ENCODE results near the gene SOX30.

The SOX30 gene

DNA sequence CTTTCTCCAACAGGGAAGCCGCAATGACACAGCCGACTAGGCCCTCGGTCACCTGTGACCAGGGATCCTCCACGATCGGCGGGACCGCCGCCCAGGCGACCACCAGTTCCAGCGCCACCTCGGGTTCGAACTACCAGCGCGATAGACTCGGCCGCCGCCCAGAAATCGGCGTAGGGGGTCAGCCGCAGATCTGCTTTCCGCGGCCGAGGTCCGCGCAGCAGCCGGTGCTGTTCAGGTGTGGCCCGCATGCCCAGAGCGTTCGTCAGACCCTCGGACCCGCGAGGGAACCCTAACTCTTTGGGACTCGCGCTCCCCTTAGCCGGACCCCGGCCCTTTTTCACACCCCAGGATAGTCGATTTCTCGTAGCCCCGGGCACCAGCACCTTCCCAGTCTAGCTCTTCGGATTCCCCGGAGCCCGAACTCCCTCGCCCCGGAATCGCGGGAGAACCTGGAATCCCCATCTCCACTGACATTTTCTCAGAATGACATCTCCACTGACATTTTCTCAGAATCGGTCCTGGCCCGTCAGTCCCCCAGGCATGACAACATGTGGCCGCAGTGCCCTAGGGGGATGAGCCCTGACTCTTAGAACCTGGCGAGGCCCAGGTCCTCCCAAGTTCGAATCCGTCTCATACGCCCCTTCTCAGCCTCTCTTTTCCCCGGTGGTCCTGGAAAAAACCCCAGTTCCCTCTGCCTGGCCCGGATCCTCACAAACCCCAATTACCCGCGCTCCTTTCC, 19.5 kb upstream of the SOX30 start:
- peak overlapping the region; percentile 75 for H3K4me3 ChIP-seq (ENCODE audit: low read depth, low read length)
- no peak for DNase-seq (ENCODE audit: low read depth)
- TF ChIP-seq, protein P1, sequence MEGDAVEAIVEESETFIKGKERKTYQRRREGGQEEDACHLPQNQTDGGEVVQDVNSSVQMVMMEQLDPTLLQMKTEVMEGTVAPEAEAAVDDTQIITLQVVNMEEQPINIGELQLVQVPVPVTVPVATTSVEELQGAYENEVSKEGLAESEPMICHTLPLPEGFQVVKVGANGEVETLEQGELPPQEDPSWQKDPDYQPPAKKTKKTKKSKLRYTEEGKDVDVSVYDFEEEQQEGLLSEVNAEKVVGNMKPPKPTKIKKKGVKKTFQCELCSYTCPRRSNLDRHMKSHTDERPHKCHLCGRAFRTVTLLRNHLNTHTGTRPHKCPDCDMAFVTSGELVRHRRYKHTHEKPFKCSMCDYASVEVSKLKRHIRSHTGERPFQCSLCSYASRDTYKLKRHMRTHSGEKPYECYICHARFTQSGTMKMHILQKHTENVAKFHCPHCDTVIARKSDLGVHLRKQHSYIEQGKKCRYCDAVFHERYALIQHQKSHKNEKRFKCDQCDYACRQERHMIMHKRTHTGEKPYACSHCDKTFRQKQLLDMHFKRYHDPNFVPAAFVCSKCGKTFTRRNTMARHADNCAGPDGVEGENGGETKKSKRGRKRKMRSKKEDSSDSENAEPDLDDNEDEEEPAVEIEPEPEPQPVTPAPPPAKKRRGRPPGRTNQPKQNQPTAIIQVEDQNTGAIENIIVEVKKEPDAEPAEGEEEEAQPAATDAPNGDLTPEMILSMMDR (conservative IDR thresholded peaks at IDR 0.05; ENCODE audit: low read depth, low read length), result no peak

- peak; percentile 22 for DNase-seq (ENCODE audit: low read depth)
- H3K4me3 ChIP-seq (ENCODE audit: low read depth, low read length), result peak within 1 kb of the TSS; percentile 75
- TF ChIP-seq, protein P1 (conservative IDR thresholded peaks at IDR 0.05; ENCODE audit: low read depth, low read length), result no peak
Observed at GRCh38 chr5:157670662-157671591, 18.7 kb upstream of the SOX30 start, which contains the start of gene C5orf52. TSS of gene C5orf52 (plus strand) at chr5:157671533. CDS start at chr5:157671615, 82 bp downstream.

DNA sequence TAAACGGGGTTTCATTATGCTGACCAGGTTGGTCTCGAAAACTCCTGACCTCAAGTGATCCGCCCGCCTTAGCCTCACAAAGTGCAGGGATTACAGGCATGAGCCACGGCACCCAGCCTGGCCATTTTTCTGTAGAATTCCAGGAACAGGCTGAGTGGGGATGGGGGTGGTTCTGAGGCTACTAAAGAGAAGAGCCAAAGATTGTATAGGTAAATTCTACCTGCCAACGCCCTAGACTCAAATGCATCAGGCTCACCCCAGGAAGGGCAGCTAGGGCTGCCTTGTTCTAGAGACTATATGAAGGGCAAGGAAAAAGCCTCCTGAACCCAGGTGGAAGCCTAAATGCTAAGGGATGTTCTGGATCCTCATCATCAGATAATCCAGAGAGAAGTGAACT, 17.5 kb upstream of the SOX30 start:
- TF ChIP-seq, protein P1 (conservative IDR thresholded peaks at IDR 0.05; ENCODE audit: low read depth, low read length), result no peak
- no peak for DNase-seq (ENCODE audit: low read depth)

DNA sequence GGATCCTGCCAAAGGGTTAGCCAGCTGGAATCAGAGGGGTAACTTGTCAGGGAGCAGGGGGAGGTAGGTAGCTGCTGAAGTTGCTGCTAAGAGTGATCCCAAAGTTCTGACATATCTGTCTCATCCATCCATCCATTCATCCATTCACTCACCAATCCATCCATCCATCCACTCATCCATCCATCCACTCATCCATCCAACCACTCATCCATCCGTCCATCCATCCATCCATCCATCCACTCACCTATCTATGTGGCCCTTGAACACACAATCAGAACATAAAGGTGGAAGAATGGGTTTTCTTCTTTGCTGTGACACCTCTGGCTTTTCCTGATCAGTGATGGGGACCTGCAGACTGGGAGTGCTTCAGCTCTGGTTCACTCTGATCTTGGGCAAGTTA, 16.1 kb upstream of the SOX30 start:
- TF ChIP-seq, protein P1 (conservative IDR thresholded peaks at IDR 0.05; ENCODE audit: low read depth, low read length), result no peak
- H3K4me3 ChIP-seq (ENCODE audit: low read depth, low read length), result no peak overlapping the region
- no peak for DNase-seq (ENCODE audit: low read depth)

More for the DNA sequence above, 17.5 kb upstream of the SOX30 start:
- H3K4me3 ChIP-seq (ENCODE audit: low read depth, low read length), result no peak overlapping the region

DNA sequence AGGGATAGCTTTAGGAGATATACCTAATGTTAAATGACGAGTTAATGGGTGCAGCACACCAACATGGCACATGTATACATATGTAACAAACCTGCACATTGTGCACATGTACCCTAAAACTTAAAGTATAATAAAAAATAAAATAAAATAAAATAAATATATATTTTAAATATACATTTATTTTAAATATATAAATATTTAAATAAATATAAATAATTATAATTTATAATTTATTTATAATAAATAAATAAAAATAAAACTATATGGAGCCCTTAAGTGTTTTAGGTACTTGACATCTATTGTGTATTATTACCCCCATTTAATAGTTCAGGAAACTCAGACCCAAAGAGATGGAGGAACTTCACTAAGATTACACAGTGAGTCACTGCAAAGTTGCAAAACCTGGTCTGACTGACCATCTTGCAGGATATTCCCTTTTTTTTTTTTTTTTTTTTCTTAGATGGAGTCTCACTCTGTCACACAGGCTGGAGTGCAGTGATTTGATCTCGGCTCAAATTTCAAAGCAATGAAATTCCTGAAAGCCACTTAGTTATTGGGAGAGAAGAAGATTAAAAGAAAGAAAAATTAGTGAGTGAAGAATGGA, 13.3 kb upstream of the SOX30 start:
- no peak overlapping the region for H3K4me3 ChIP-seq (ENCODE audit: low read depth, low read length)
- peak; percentile 86 for DNase-seq (ENCODE audit: low read depth)
- TF ChIP-seq, protein P1 (conservative IDR thresholded peaks at IDR 0.05; ENCODE audit: low read depth, low read length), result no peak

GRCh38 chr5:157659868-157660660, 7.8 kb upstream of the SOX30 start:
- DNase-seq (ENCODE audit: low read depth), result no peak
- TF ChIP-seq, protein P1 (conservative IDR thresholded peaks at IDR 0.05; ENCODE audit: low read depth, low read length), result no peak
- no peak overlapping the region for H3K4me3 ChIP-seq (ENCODE audit: low read depth, low read length)
